ENCODE data around the gene HSD17B1. TPM values are rescaled to one million over a fixed set of nuclear protein-coding genes. Genes with fewer than 3 reads are reported as not detected.

HSD17B1 gene
- total RNA-seq, 1 experiment from 2014 or later: 1.5 TPM

- H3K4me3 ChIP-seq (ENCODE audit: low read length): no peak overlapping the region
- H3K36me3 ChIP-seq (ENCODE audit: low read depth, low read length): peaks cover 25% of the 10 kb centered on the region; the same call in 1 of the 2 replicates
- peaks cover 46% of the 10 kb centered on the region for H3K79me2 ChIP-seq (ENCODE audit: low read length)
- no TSS peak for BruUV-seq (replicated peaks)
- intact Hi-C loops (cut with micrococcal nuclease): no loop called here
- H3K9me3 ChIP-seq (ENCODE audit: low read length): no peaks in the 10 kb centered on the region
- ATAC-seq: no peak
- no peaks in the 10 kb centered on the region for H4K20me1 ChIP-seq (ENCODE audit: low read length)
- H3K9me2 ChIP-seq (replicated peaks; ENCODE audit: low read length): no peaks in the 10 kb centered on the region
- H3K9ac ChIP-seq (ENCODE audit: low read length): no peak overlapping the region
- no peak overlapping the region for H2AFZ ChIP-seq (ENCODE audit: low read length)
- CTCF ChIA-PET: no interaction called here
- peaks cover 9% of the 10 kb centered on the region; the same call in 1 of the 2 replicates for H3K4me1 ChIP-seq (ENCODE audit: insufficient read depth, low read length)
- no peak overlapping the region for H3K27ac ChIP-seq (ENCODE audit: low read length)
- TF ChIP-seq CTCF (conservative IDR thresholded peaks at IDR 0.05; ENCODE audit: low read depth, low read length) (no peak), EZH2 (IDR thresholded peaks at IDR 0.05; ENCODE audit: low read length, unreplicated experiment) (no peak), EZH2phosphoT487 (IDR thresholded peaks at IDR 0.05; ENCODE audit: borderline replicate concordance, low read length) (no peak)
- peaks cover 6% of the 10 kb centered on the region for H3F3A ChIP-seq (ENCODE audit: low read length, unreplicated experiment)
- H3K4me2 ChIP-seq (ENCODE audit: low read length): no peak overlapping the region
- POLR2A ChIA-PET (ENCODE audit: unreplicated experiment): no interaction called here
- no peak for DNase-seq
- no peaks in the 10 kb centered on the region for H3K27me3 ChIP-seq (ENCODE audit: low read length)
These were observed 20.4 kb downstream of the HSD17B1 start for GRCh38 chr17:42573095-42573494.

- Histone ChIP-seq H3K27me3 (ENCODE audit: low read length) (no peaks in the 10 kb centered on the region), H3K4me1 (ENCODE audit: insufficient read depth, low read length) (peaks cover 13% of the 10 kb centered on the region; the same call in 1 of the 2 replicates)
- intact Hi-C loops (cut with micrococcal nuclease): no loop called here
These were observed 21.7 kb downstream of the HSD17B1 start for GRCh38 chr17:42574463-42574862.

More at GRCh38 chr17:42574463-42574862, 21.7 kb downstream of the HSD17B1 start:
- H3K9me3 ChIP-seq (ENCODE audit: low read length): no peaks in the 10 kb centered on the region
- ChIA-PET CTCF (no interaction called here), POLR2A (ENCODE audit: unreplicated experiment) (interaction anchor here (0.6 to 0.7 kb wide), 2 partner anchors 33 to 223 kb away, joined by 3 read pairs; no protein-coding TSS in a partner anchor)
- peaks cover 35% of the 10 kb centered on the region for H3K79me2 ChIP-seq (ENCODE audit: low read length)
- no peak overlapping the region for H3K4me3 ChIP-seq (ENCODE audit: low read length)
- H4K20me1 ChIP-seq (ENCODE audit: low read length): no peaks in the 10 kb centered on the region
- no peak overlapping the region for H3K9ac ChIP-seq (ENCODE audit: low read length)
- DNase-seq: no peak
- H2AFZ ChIP-seq (ENCODE audit: low read length): no peak overlapping the region
- peaks cover 22% of the 10 kb centered on the region; the same call in 1 of the 2 replicates for H3K36me3 ChIP-seq (ENCODE audit: low read depth, low read length)
- no TSS peak for BruUV-seq (replicated peaks)
- ATAC-seq: no peak
- H3K9me2 ChIP-seq (replicated peaks; ENCODE audit: low read length): no peaks in the 10 kb centered on the region
- TF ChIP-seq EZH2phosphoT487 (IDR thresholded peaks at IDR 0.05; ENCODE audit: borderline replicate concordance, low read length) (no peak), EZH2 (IDR thresholded peaks at IDR 0.05; ENCODE audit: low read length, unreplicated experiment) (no peak), CTCF (conservative IDR thresholded peaks at IDR 0.05; ENCODE audit: low read depth, low read length) (no peak)
- peaks cover 6% of the 10 kb centered on the region for H3F3A ChIP-seq (ENCODE audit: low read length, unreplicated experiment)
- no peak overlapping the region for H3K4me2 ChIP-seq (ENCODE audit: low read length)
- H3K27ac ChIP-seq (ENCODE audit: low read length): no peak overlapping the region

Data from PC-3 (cell line).